AG09319 (cell line): ENCODE results near the gene AKR1E2.

Source experiments
- DNase-seq: peaks from one replicate; pipeline ENCODE4 v3.0.0-alpha.2; 2010; ENCODE audit warnings: low read depth; ENCODE audit errors: extremely low read depth
- CTCF ChIP-seq: IDR thresholded peaks from 2 replicates; pipeline ENCODE4 v1.5.1; 2011; ENCODE audit warnings: low read depth, mild to moderate bottlenecking, inconsistent platforms, low read length, moderate library complexity

AKR1E2 gene

GRCh38 chr10:4835494-4835918 lies 9.5 kb downstream of the AKR1E2 start:
- no peak for TF ChIP-seq CTCF
- no peak for DNase-seq

- TF ChIP-seq CTCF = no peak
- DNase-seq = no peak
These were observed 10.5 kb downstream of the AKR1E2 start for GRCh38 chr10:4836416-4836969.

GRCh38 chr10:4837551-4837950 lies 11.5 kb downstream of the AKR1E2 start:
- no peak for DNase-seq
- no peak for TF ChIP-seq CTCF

- no peak for TF ChIP-seq CTCF
- DNase-seq = no peak
These were observed 12.7 kb downstream of the AKR1E2 start for GRCh38 chr10:4838743-4839142.

- no peak for TF ChIP-seq CTCF
- DNase-seq = no peak
These were observed 13.3 kb downstream of the AKR1E2 start for GRCh38 chr10:4839353-4839752.

- TF ChIP-seq CTCF = no peak
- no peak for DNase-seq
These were observed 14.1 kb downstream of the AKR1E2 start for GRCh38 chr10:4840151-4840550.

- no peak for TF ChIP-seq CTCF
- DNase-seq = no peak
These were observed 17.6 kb downstream of the AKR1E2 start for GRCh38 chr10:4843525-4844180.
